PC-9 (cell line): Measurements from ENCODE around the gene KIT. TPM values are rescaled to one million over a fixed set of nuclear protein-coding genes. Genes with fewer than 3 reads are reported as not detected.

Experiments
- BruUV-seq: library from RNA; stranded (reverse); fragments of 400-500 nt; replicated peaks from 2 replicates; lab custom pipeline; 2021; lab: Mats Ljungman, UMichigan
- CTCF ChIA-PET: fragments of 300-600 bp; sonication (Branson Sonifier 250); formaldehyde crosslinking; loops from one replicate; lab custom pipeline; 2022; ENCODE audit warnings: antibody characterized with exemption; lab: Charles Lee
- POLR2A ChIA-PET: fragments of 300-600 bp; sonication (Branson Sonifier 250); formaldehyde crosslinking; loops from one replicate; lab custom pipeline; 2022; ENCODE audit warnings: antibody characterized with exemption; ENCODE audit not compliant: unreplicated experiment; lab: Charles Lee
- DNase-seq, 2 experiments: peaks; one replicate each; pipeline versions ENCODE4 v3.0.0 to v3.0.0-alpha.2; 2015 to 2022; ENCODE audit warnings: mixed read lengths in 1 of 2
- H2AFZ ChIP-seq: fragments of 200-600 bp; sonication (generic); 2 replicates; pipeline ENCODE4 v1.8.1; 2017; ENCODE audit warnings: antibody characterized with exemption
- H3F3A ChIP-seq: fragments of 200-600 bp; sonication (generic); 2 replicates; pipeline ENCODE4 v1.8.1; 2017; ENCODE audit warnings: antibody characterized with exemption, mild to moderate bottlenecking, low read depth; ENCODE audit not compliant: insufficient read depth
- H3K27ac ChIP-seq: fragments of 200-600 bp; sonication (generic); 2 replicates; pipeline ENCODE4 v1.6.1; 2016; ENCODE audit warnings: mixed run types
- H3K27me3 ChIP-seq: fragments of 200-600 bp; sonication (generic); 2 replicates; pipeline ENCODE4 v1.6.1; 2016; ENCODE audit warnings: low read depth, mixed run types; ENCODE audit not compliant: insufficient read depth
- H3K36me3 ChIP-seq: fragments of 200-600 bp; sonication (generic); 2 replicates; pipeline ENCODE4 v1.6.1; 2016; ENCODE audit warnings: low read depth, mixed run types
- H3K4me1 ChIP-seq: fragments of 200-600 bp; sonication (generic); replicated peaks from 2 replicates; pipeline ENCODE4 v1.6.1; 2016; ENCODE audit warnings: mixed run types; ENCODE audit not compliant: insufficient read depth
- H3K4me2 ChIP-seq: fragments of 200-600 bp; sonication (generic); 2 replicates; pipeline ENCODE4 v1.6.1; 2017; ENCODE audit warnings: mixed run types
- H3K4me3 ChIP-seq: fragments of 200-600 bp; sonication (generic); 2 replicates; pipeline ENCODE4 v1.6.1; 2016; ENCODE audit warnings: mixed run types
- H3K79me2 ChIP-seq: fragments of 200-600 bp; sonication (generic); 2 replicates; pipeline ENCODE4 v1.6.1; 2017; ENCODE audit warnings: low read depth, mixed run types
- H3K9me2 ChIP-seq: fragments of 200-600 bp; sonication (generic); 2 replicates; pipeline ENCODE4 v1.8.1; 2017; ENCODE audit warnings: mild to moderate bottlenecking; ENCODE audit not compliant: insufficient read depth
- H3K9me3 ChIP-seq: fragments of 200-600 bp; sonication (generic); 2 replicates; pipeline ENCODE4 v1.8.1; 2016; ENCODE audit warnings: low read depth; ENCODE audit not compliant: insufficient read depth
- H4K20me1 ChIP-seq: fragments of 200-600 bp; sonication (generic); 2 replicates; pipeline ENCODE4 v1.8.1; 2017; ENCODE audit not compliant: insufficient read depth
- EZH2 ChIP-seq: fragments of 200-600 bp; sonication (generic); IDR thresholded peaks from 2 replicates; pipeline ENCODE4 v1.8.0; 2017; ENCODE audit warnings: antibody characterized with exemption, low read depth
- intact Hi-C: fragments of 100-400 bp; cut with micrococcal nuclease; formaldehyde crosslinking; loops from one replicate; pipeline ENCODE4 v1.10.0; 2022; ENCODE audit not compliant: unreplicated experiment
- total RNA-seq: library from RNA; stranded (reverse); gene quantifications from 2 replicates; pipeline ENCODE4 v1.2.3, GENCODE V29; 2021
- TF ChIP-seq, protein P1 (sequence below): fragments of 200-600 bp; sonication (generic); conservative IDR thresholded peaks from 2 replicates; pipeline ENCODE4 v1.6.1; 2017; ENCODE audit warnings: mixed run types, antibody characterized with exemption, mild to moderate bottlenecking, moderate library complexity

Gene KIT
- total RNA-seq, 1 experiment from 2014 or later, result not detected

- H3F3A ChIP-seq, result no peaks in the 10 kb centered on the region
- no peak overlapping the region for H3K4me2 ChIP-seq
- TF ChIP-seq, protein P1, sequence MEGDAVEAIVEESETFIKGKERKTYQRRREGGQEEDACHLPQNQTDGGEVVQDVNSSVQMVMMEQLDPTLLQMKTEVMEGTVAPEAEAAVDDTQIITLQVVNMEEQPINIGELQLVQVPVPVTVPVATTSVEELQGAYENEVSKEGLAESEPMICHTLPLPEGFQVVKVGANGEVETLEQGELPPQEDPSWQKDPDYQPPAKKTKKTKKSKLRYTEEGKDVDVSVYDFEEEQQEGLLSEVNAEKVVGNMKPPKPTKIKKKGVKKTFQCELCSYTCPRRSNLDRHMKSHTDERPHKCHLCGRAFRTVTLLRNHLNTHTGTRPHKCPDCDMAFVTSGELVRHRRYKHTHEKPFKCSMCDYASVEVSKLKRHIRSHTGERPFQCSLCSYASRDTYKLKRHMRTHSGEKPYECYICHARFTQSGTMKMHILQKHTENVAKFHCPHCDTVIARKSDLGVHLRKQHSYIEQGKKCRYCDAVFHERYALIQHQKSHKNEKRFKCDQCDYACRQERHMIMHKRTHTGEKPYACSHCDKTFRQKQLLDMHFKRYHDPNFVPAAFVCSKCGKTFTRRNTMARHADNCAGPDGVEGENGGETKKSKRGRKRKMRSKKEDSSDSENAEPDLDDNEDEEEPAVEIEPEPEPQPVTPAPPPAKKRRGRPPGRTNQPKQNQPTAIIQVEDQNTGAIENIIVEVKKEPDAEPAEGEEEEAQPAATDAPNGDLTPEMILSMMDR, result no peak
- no peak for TF ChIP-seq EZH2
- H3K27ac ChIP-seq, result no peak overlapping the region
- no peak overlapping the region for H3K4me3 ChIP-seq
- H3K27me3 ChIP-seq, result no peaks in the 10 kb centered on the region
- H3K9me3 ChIP-seq, result no peaks in the 10 kb centered on the region
- H3K9me2 ChIP-seq, result no peaks in the 10 kb centered on the region
- CTCF ChIA-PET, result no interaction called here
- no peaks in the 10 kb centered on the region for H4K20me1 ChIP-seq
- BruUV-seq, result no TSS peak
- POLR2A ChIA-PET, result no interaction called here
- no peak overlapping the region for H2AFZ ChIP-seq
- H3K36me3 ChIP-seq, result no peaks in the 10 kb centered on the region
- DNase-seq, result no peak
- H3K4me1 ChIP-seq, result no peaks in the 10 kb centered on the region
- intact Hi-C loops, result no loop called here
- no peaks in the 10 kb centered on the region for H3K79me2 ChIP-seq
Observed at GRCh38 chr4:54743562-54743961, 85.8 kb downstream of the KIT start.

GRCh38 chr4:54744487-54744886, 86.7 kb downstream of the KIT start:
- H3K4me1 ChIP-seq, result no peaks in the 10 kb centered on the region
- no peaks in the 10 kb centered on the region for H3K9me3 ChIP-seq
- ChIA-PET POLR2A (no interaction called here), CTCF (no interaction called here)
- no peak overlapping the region for H3K27ac ChIP-seq
- DNase-seq, result no peak
- no peak overlapping the region for H2AFZ ChIP-seq
- no peaks in the 10 kb centered on the region for H3K9me2 ChIP-seq
- no peaks in the 10 kb centered on the region for H3F3A ChIP-seq
- H3K36me3 ChIP-seq, result no peaks in the 10 kb centered on the region
- BruUV-seq, result no TSS peak
- H3K4me3 ChIP-seq, result no peak overlapping the region
- intact Hi-C loops, result no loop called here
- no peaks in the 10 kb centered on the region for H3K27me3 ChIP-seq
- H3K4me2 ChIP-seq, result no peak overlapping the region
- no peaks in the 10 kb centered on the region for H3K79me2 ChIP-seq
- no peaks in the 10 kb centered on the region for H4K20me1 ChIP-seq
- TF ChIP-seq, protein P1, result no peak
- TF ChIP-seq EZH2, result no peak

GRCh38 chr4:54745031-54745770, 87.4 kb downstream of the KIT start:
- H3K27me3 ChIP-seq, result no peaks in the 10 kb centered on the region
- no peak overlapping the region for H2AFZ ChIP-seq
- no peak for DNase-seq
- no peak overlapping the region for H3K4me3 ChIP-seq
- intact Hi-C loops, result no loop called here
- POLR2A ChIA-PET, result no interaction called here
- no peak overlapping the region for H3K4me2 ChIP-seq
- no TSS peak for BruUV-seq
- H3K9me2 ChIP-seq, result no peaks in the 10 kb centered on the region
- no peaks in the 10 kb centered on the region for H3K9me3 ChIP-seq
- H4K20me1 ChIP-seq, result no peaks in the 10 kb centered on the region
- CTCF ChIA-PET, result no interaction called here
- TF ChIP-seq EZH2, result no peak
- TF ChIP-seq, protein P1, result no peak
- no peaks in the 10 kb centered on the region for H3K36me3 ChIP-seq
- no peaks in the 10 kb centered on the region for H3K4me1 ChIP-seq
- no peaks in the 10 kb centered on the region for H3F3A ChIP-seq
- H3K79me2 ChIP-seq, result no peaks in the 10 kb centered on the region
- H3K27ac ChIP-seq, result no peak overlapping the region
